Activated T-cell treated with anti-CD3 and anti-CD28 coated beads, Interleukin-2, amount 50 U/mL, for 4 hours (primary cell): ENCODE measurements around the gene TEX44. TPM values are rescaled to one million over a fixed set of nuclear protein-coding genes. Genes with fewer than 3 reads are reported as not detected.
"Not testable (repeated sequence)": the region's sequence is repeated elsewhere in the genome, so short reads cannot be mapped to it uniquely, and the experiment has no call there.

Experiments used
- ATAC-seq, 2 donors: fragments of 200-7000 bp; cut with Tn5 transposase; one replicate each; pipeline ENCODE4 v1.10.0; 2021
- DNase-seq: peaks from one replicate; pipeline ENCODE4 v3.0.0-alpha.2; 2020
- H3K27me3 Mint-ChIP-seq: one replicate; pipeline ENCODE4 v1.8.0; 2021; ENCODE audit warnings: low read depth, mixed read lengths
- H3K36me3 Mint-ChIP-seq: one replicate; pipeline ENCODE4 v1.8.0; 2022; ENCODE audit warnings: mixed read lengths; ENCODE audit not compliant: insufficient read depth
- H3K4me1 Mint-ChIP-seq: one replicate; pipeline ENCODE4 v1.8.0; 2021; ENCODE audit warnings: low read depth, mixed read lengths
- H3K4me3 Mint-ChIP-seq: one replicate; pipeline ENCODE4 v1.8.0; 2021; ENCODE audit warnings: mild to moderate bottlenecking, moderate library complexity, mixed read lengths
- H3K9me3 Mint-ChIP-seq: one replicate; pipeline ENCODE4 v1.8.0; 2021; ENCODE audit warnings: mixed read lengths
- total RNA-seq, 3 donors: library from RNA; stranded (reverse); gene quantifications; one replicate each; pipeline ENCODE4 v1.2.1, GENCODE V29; 2021

TEX44 gene
- not detected for total RNA-seq

- no peak within 1 kb of the TSS for H3K4me3 Mint-ChIP-seq
- no peaks in the 10 kb centered on the region for H3K9me3 Mint-ChIP-seq
- no peaks in the 10 kb centered on the region for H3K27me3 Mint-ChIP-seq
- no peak for DNase-seq
- H3K36me3 Mint-ChIP-seq = no peaks in the 10 kb centered on the region
- no peak for ATAC-seq
- H3K4me1 Mint-ChIP-seq = no peaks in the 10 kb centered on the region
Observed at GRCh38 chr2:231592636-231593145, at the start of gene TEX44. TSS of gene TEX44 (plus strand) at chr2:231592864. CDS start at chr2:231592952, 88 bp downstream.

DNA sequence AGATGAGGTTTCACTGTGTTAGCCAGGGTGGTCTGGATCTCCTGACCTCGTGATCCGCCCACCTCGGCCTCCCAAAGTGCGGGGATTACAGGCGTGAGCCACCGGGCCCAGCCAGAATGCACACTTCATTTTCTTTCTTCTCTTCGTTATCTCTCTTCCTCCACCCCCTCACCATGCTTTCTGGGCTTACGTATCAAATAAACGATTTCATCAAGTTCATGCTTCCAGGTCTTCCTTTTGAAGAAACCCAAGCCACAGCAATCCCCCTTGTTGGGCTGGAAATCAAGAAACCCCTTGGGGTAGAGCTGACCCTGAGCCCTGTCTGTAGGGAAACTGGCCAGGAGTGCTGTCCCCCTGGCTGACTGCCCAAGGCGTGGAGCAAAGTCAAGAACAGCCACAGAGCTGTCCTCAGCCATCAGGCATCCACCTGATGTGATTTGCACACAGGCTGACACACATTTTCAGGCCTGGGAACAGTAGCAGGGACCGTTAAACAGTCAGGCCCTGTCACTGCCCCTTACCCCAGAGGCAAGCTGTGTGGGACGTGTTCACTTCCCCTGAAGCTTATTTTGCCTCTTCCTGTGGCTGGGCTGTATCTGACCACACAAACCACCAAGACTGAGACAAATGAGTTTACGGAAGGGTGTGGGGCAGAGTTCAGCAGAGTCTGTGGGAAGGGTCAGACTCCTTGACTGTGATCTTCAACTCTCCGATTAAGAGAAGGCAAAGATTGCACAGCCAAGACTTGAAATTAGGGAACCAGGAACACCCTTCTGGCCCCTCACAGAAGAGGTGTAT is 47.4 kb upstream of the TEX44 start:
- DNase-seq (no peak), ATAC-seq (peak; percentile 93 to 99)
- Mint-ChIP-seq H3K9me3 (peaks cover 18% of the 10 kb centered on the region), H3K27me3 (no peaks in the 10 kb centered on the region), H3K36me3 (peaks cover 1% of the 10 kb centered on the region), H3K4me3 (peak overlapping the region; percentile 33), H3K4me1 (peaks cover 25% of the 10 kb centered on the region)

DNA sequence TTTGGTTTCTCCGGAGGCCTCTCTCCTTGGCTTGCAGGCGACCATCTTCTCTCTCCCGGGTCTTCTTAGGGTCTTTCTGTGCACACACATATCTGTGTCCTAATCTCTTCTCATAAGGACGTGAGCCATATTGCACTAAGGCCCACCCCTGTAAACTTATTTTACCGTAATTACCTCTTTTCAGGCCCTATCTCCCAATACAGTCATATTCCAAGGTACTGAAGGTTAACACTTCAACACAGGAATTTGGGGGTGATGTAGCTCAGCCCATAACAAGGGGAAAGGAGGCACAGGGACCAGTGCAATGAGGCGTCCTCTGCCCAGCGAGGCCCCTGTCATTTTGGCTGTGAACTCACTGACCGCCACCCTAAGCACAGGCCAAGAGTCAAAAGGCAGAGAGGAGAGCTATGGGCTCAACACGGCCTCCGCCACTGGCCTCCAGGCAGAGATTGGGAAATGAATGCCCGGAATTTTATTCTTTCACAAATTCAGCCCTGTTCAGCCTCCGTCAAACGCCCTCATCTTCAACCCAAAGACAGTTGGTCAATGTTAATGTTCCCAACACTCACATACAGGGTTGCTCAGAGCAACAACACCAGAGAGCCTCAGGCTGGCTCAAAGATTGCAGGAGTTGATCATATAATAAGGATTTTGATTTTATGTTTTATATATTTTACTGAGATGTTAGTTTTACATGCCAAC is 46.5 kb upstream of the TEX44 start:
- Mint-ChIP-seq H3K36me3 (peaks cover 1% of the 10 kb centered on the region), H3K4me1 (peaks cover 25% of the 10 kb centered on the region), H3K9me3 (peaks cover 18% of the 10 kb centered on the region), H3K4me3 (no peak overlapping the region), H3K27me3 (no peaks in the 10 kb centered on the region)
- ATAC-seq (no peak), DNase-seq (no peak)

- no peaks in the 10 kb centered on the region for H3K36me3 Mint-ChIP-seq
- no peaks in the 10 kb centered on the region for H3K27me3 Mint-ChIP-seq
- no peak for DNase-seq
- H3K9me3 Mint-ChIP-seq = peaks cover 8% of the 10 kb centered on the region
- no peak overlapping the region for H3K4me3 Mint-ChIP-seq
- ATAC-seq = no peak
- H3K4me1 Mint-ChIP-seq = peaks cover 25% of the 10 kb centered on the region
Observed at GRCh38 chr2:231547315-231548110, 45.2 kb upstream of the TEX44 start.

- no peaks in the 10 kb centered on the region for H3K27me3 Mint-ChIP-seq
- H3K4me3 Mint-ChIP-seq = no peak overlapping the region
- ATAC-seq = no peak
- peaks cover 27% of the 10 kb centered on the region for H3K4me1 Mint-ChIP-seq
- H3K9me3 Mint-ChIP-seq = peaks cover 12% of the 10 kb centered on the region
- peaks cover 2% of the 10 kb centered on the region for H3K36me3 Mint-ChIP-seq
- no peak for DNase-seq
Observed at GRCh38 chr2:231548752-231549151, 43.9 kb upstream of the TEX44 start.

DNA sequence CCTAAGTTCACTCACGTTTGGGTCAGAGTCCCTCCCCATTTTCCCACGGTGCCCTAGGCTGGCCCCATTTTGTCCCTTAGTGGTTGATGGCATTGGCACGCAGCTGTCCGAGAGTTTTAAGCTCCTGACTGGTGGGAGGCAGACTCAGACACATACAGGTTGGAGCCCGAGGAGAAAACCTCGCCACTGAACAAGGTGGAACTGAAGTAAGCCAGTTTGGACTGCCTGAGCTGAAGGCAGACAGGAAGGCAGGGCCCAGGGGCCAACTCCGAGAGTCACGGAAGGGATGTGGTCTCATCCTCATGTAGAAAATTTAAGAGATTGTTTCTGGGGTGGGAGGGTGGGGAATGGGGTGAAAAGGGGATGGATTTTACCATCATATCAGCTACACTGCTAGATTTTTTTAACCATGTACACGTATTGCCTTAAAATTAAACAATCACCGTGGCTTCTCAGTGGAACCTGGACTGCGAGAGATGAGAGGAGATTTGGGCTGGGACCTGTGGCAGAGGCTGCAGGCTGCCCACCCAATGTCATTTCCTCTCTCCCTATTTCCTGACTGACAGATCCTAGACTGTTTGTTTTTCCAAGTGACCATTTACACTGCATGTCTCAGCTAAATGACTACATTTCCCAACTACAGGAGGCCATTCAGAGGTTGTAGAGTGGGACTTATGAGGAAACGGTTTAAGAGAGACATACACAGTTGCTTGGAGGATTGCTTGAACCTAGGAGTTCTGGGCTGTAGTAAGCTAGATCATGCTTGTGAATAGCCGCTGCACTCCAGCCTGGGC is 43.0 kb upstream of the TEX44 start:
- Mint-ChIP-seq H3K36me3 (peaks cover 2% of the 10 kb centered on the region), H3K9me3 (peaks cover 13% of the 10 kb centered on the region), H3K4me3 (no peak overlapping the region), H3K27me3 (no peaks in the 10 kb centered on the region), H3K4me1 (peaks cover 31% of the 10 kb centered on the region)
- ATAC-seq (no peak), DNase-seq (no peak)

- DNase-seq = no peak
- H3K4me1 Mint-ChIP-seq = peaks cover 24% of the 10 kb centered on the region
- no peak for ATAC-seq
- H3K27me3 Mint-ChIP-seq = no peaks in the 10 kb centered on the region
- H3K9me3 Mint-ChIP-seq = peaks cover 13% of the 10 kb centered on the region
- no peak overlapping the region for H3K4me3 Mint-ChIP-seq
- peaks cover 2% of the 10 kb centered on the region for H3K36me3 Mint-ChIP-seq
Observed at GRCh38 chr2:231552752-231553151, 39.9 kb upstream of the TEX44 start.

- peak in 1 of 2 donors; percentile 33 for ATAC-seq
- peaks cover 2% of the 10 kb centered on the region for H3K36me3 Mint-ChIP-seq
Observed at GRCh38 chr2:231554327-231554726, 38.3 kb upstream of the TEX44 start.

GRCh38 chr2:231554748-231555545 is 37.7 kb upstream of the TEX44 start:
- peaks cover 20% of the 10 kb centered on the region for H3K4me1 Mint-ChIP-seq
- peaks cover 13% of the 10 kb centered on the region for H3K9me3 Mint-ChIP-seq
- no peak for ATAC-seq
- no peaks in the 10 kb centered on the region for H3K27me3 Mint-ChIP-seq
- peak overlapping the region; percentile 40 for H3K4me3 Mint-ChIP-seq
- DNase-seq = no peak
- peaks cover 2% of the 10 kb centered on the region for H3K36me3 Mint-ChIP-seq

More at GRCh38 chr2:231554327-231554726, 38.3 kb upstream of the TEX44 start:
- Mint-ChIP-seq H3K4me3 (peak overlapping the region; percentile 40), H3K27me3 (no peaks in the 10 kb centered on the region), H3K4me1 (peaks cover 22% of the 10 kb centered on the region), H3K9me3 (peaks cover 13% of the 10 kb centered on the region)
- no peak for DNase-seq

DNA sequence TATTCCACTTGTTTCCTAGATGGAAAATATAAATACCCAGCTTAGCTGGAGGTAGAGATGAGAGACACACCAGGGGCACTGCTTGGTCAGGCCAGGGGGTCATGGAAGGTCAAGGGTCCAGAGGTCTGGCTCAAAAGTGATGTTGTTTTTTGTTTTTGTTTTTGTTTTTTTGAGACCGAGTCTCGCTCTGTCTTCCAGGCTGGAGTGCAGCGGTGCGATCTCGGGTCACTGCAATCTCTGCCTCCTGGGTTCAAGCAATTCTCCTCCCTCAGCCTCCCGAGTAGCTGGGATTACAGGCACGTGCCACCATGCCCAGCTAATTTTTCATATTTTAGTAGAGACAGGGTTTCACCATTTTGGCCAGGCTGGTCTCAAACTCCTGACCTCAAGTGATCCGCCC is 36.2 kb upstream of the TEX44 start:
- not testable (repeated sequence) for H3K36me3 Mint-ChIP-seq, DNase-seq, H3K4me3 Mint-ChIP-seq, ATAC-seq, H3K27me3 Mint-ChIP-seq
- Mint-ChIP-seq H3K4me1 (peaks cover 20% of the 10 kb centered on the region), H3K9me3 (peaks cover 13% of the 10 kb centered on the region)

- Mint-ChIP-seq H3K9me3 (peaks cover 13% of the 10 kb centered on the region), H3K27me3 (no peaks in the 10 kb centered on the region), H3K36me3 (peaks cover 2% of the 10 kb centered on the region), H3K4me3 (no peak overlapping the region), H3K4me1 (peaks cover 20% of the 10 kb centered on the region)
- DNase-seq (no peak), ATAC-seq (no peak)
Observed at GRCh38 chr2:231556981-231557380, 35.7 kb upstream of the TEX44 start.

DNA sequence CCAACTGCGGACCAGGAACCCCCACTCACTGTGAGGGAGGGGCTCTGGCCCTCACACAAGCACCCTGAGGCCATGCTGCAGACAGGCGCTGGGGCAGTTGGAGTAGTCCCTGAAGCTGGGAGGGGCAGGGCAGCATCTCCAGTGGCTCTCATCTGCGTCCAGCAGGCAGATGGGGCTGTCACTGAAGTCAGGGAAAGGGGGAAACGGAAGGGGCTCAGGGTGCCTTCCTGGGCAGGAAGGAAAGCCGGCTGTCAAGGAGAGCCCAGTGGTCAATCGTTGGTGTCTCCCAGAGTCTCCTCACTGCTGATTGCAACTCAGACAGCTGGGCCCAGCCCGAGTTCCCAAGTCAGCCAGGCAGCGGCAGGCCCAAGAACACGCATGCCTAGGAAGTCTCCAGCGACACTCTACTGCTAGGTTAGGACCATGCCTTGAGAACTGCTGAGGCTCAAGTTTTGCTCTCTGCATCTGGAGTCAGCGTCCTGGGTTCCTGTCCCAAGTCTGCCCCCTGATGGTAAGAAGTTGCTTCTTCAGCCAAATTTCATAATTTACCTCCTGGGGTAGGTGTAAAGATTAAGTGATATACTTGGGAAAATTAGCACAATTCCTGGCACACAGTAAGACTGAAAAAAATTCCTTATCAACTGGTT is 35.0 kb upstream of the TEX44 start:
- Mint-ChIP-seq H3K4me1 (peaks cover 20% of the 10 kb centered on the region), H3K36me3 (peaks cover 1% of the 10 kb centered on the region), H3K9me3 (peaks cover 11% of the 10 kb centered on the region), H3K27me3 (no peaks in the 10 kb centered on the region), H3K4me3 (no peak overlapping the region)
- DNase-seq (peak; percentile 50), ATAC-seq (peak; percentile 90 to 93)
